ENCODE measurements around the gene DSC2. TPM values are rescaled to one million over a fixed set of nuclear protein-coding genes. Genes with fewer than 3 reads are reported as not detected.

DSC2 gene
- total and polyA plus RNA-seq, 2 experiments from 2014 or later: not detected

- in situ Hi-C loops (cut with MboI): no loop called here
- Histone ChIP-seq H3K79me2 (ENCODE audit: insufficient read depth) (no peaks in the 10 kb centered on the region), H3K9me3 (ENCODE audit: low read depth) (no peaks in the 10 kb centered on the region), H3K4me3 (no peak overlapping the region), H3K9me2 (ENCODE audit: insufficient read depth) (no peaks in the 10 kb centered on the region), H3K36me3 (ENCODE audit: low read depth) (no peaks in the 10 kb centered on the region), H3K27me3 (replicated peaks; ENCODE audit: insufficient read depth) (no peaks in the 10 kb centered on the region), H3K4me2 (ENCODE audit: unreplicated experiment) (no peak overlapping the region), H3K4me1 (ENCODE audit: insufficient read depth) (no peaks in the 10 kb centered on the region), H3F3A (ENCODE audit: insufficient read depth) (no peaks in the 10 kb centered on the region), H3K9ac (no peak overlapping the region), H4K20me1 (ENCODE audit: insufficient read depth) (no peaks in the 10 kb centered on the region), H3K27ac (no peak overlapping the region), H2AFZ (no peak overlapping the region)
- 43 to 46% methylated on average over 3 of the region's 3 CpGs for WGBS, 2 experiments (ENCODE audit: low coverage in 1 of 2, low lambda C conversion rate in 2 of 2, missing lambda C conversion rate in 2 of 2)
- DNase-seq: no peak
- TF ChIP-seq EZH2 (IDR thresholded peaks at IDR 0.05; ENCODE audit: insufficient read depth, poor library complexity, severe bottlenecking): no peak
- TF ChIP-seq EZH2phosphoT487 (IDR thresholded peaks at IDR 0.05; ENCODE audit: insufficient read depth, low read depth): no peak
These were observed 22.2 kb downstream of the DSC2 start for GRCh38 chr18:31079973-31080372.

GRCh38 chr18:31077878-31078277 lies 24.3 kb downstream of the DSC2 start:
- no peaks in the 10 kb centered on the region for H3K9me2 ChIP-seq (ENCODE audit: insufficient read depth)
- no peaks in the 10 kb centered on the region for H3F3A ChIP-seq (ENCODE audit: insufficient read depth)
- TF ChIP-seq EZH2phosphoT487 (IDR thresholded peaks at IDR 0.05; ENCODE audit: insufficient read depth, low read depth) (no peak), EZH2 (IDR thresholded peaks at IDR 0.05; ENCODE audit: insufficient read depth, poor library complexity, severe bottlenecking) (no peak)
- no peak overlapping the region for H3K9ac ChIP-seq
- H3K9me3 ChIP-seq (ENCODE audit: low read depth): no peaks in the 10 kb centered on the region
- DNase-seq: no peak
- WGBS, 2 experiments (ENCODE audit: low coverage in 1 of 2, low lambda C conversion rate in 2 of 2, missing lambda C conversion rate in 2 of 2): 11 to 30% methylated on average over 1 of the region's 1 CpG
- no peaks in the 10 kb centered on the region for H3K4me1 ChIP-seq (ENCODE audit: insufficient read depth)
- H3K27me3 ChIP-seq (replicated peaks; ENCODE audit: insufficient read depth): no peaks in the 10 kb centered on the region
- no peaks in the 10 kb centered on the region for H3K79me2 ChIP-seq (ENCODE audit: insufficient read depth)
- H2AFZ ChIP-seq: no peak overlapping the region
- no peak overlapping the region for H3K4me3 ChIP-seq
- H3K27ac ChIP-seq: no peak overlapping the region
- in situ Hi-C loops (cut with MboI): no loop called here
- H3K36me3 ChIP-seq (ENCODE audit: low read depth): no peaks in the 10 kb centered on the region
- no peaks in the 10 kb centered on the region for H4K20me1 ChIP-seq (ENCODE audit: insufficient read depth)
- no peak overlapping the region for H3K4me2 ChIP-seq (ENCODE audit: unreplicated experiment)

DNA sequence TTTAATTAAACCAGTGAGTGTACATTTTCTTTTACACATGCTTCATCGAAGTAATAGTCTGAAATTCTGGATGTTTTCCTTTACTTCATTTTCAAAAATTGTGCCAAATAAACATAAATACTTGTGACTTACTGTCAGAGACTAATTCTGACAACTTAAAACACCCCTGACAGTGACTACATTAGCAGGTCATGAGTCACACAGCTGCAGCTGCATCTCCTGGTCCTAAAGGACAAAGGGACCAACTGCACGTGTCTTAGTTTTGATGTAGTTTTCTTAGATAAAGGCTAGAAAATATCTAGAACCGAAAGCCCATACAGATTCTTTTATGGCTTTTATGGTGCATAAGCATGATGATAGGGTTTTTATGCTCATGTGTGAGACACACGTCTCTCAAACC lies 30.0 kb downstream of the DSC2 start:
- no peak overlapping the region for H3K4me2 ChIP-seq (ENCODE audit: unreplicated experiment)
- H2AFZ ChIP-seq: no peak overlapping the region
- 20 to 24% methylated on average over 4 of the region's 4 CpGs for WGBS, 2 experiments (ENCODE audit: low coverage in 1 of 2, low lambda C conversion rate in 2 of 2, missing lambda C conversion rate in 2 of 2)
- H4K20me1 ChIP-seq (ENCODE audit: insufficient read depth): no peaks in the 10 kb centered on the region
- H3K4me1 ChIP-seq (ENCODE audit: insufficient read depth): no peaks in the 10 kb centered on the region
- H3K9me2 ChIP-seq (ENCODE audit: insufficient read depth): no peaks in the 10 kb centered on the region
- no peak for TF ChIP-seq EZH2phosphoT487 (IDR thresholded peaks at IDR 0.05; ENCODE audit: insufficient read depth, low read depth)
- no peak for TF ChIP-seq EZH2 (IDR thresholded peaks at IDR 0.05; ENCODE audit: insufficient read depth, poor library complexity, severe bottlenecking)
- H3K4me3 ChIP-seq: no peak overlapping the region
- no peaks in the 10 kb centered on the region for H3F3A ChIP-seq (ENCODE audit: insufficient read depth)
- in situ Hi-C loops (cut with MboI): no loop called here
- no peaks in the 10 kb centered on the region for H3K36me3 ChIP-seq (ENCODE audit: low read depth)
- H3K9ac ChIP-seq: no peak overlapping the region
- H3K79me2 ChIP-seq (ENCODE audit: insufficient read depth): no peaks in the 10 kb centered on the region
- no peaks in the 10 kb centered on the region for H3K27me3 ChIP-seq (replicated peaks; ENCODE audit: insufficient read depth)
- DNase-seq: no peak
- no peak overlapping the region for H3K27ac ChIP-seq
- H3K9me3 ChIP-seq (ENCODE audit: low read depth): no peaks in the 10 kb centered on the region

DNA sequence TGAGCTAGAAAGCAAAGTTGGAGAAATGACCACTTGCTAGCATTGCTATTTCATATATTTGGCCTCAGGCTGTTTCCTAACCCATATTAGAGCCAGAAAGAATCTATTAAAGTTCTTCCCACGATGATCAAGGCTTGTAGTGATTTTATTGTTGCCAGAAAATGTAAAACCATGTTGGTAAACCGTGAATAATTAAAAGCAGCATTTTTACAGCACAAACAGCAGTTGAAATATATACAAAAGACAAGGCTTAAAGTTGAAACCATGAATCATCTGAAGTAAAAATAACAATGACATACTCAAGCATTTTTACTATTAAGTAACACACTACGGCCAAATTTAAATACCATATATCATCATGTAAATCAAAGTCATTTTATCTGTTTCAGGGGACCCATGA lies 32.0 kb downstream of the DSC2 start:
- no peaks in the 10 kb centered on the region for H3K27me3 ChIP-seq (replicated peaks; ENCODE audit: insufficient read depth)
- H3K79me2 ChIP-seq (ENCODE audit: insufficient read depth): no peaks in the 10 kb centered on the region
- H3K9me3 ChIP-seq (ENCODE audit: low read depth): no peaks in the 10 kb centered on the region
- no peaks in the 10 kb centered on the region for H3K36me3 ChIP-seq (ENCODE audit: low read depth)
- no peaks in the 10 kb centered on the region for H3K9me2 ChIP-seq (ENCODE audit: insufficient read depth)
- no peak overlapping the region for H3K27ac ChIP-seq
- H3K9ac ChIP-seq: no peak overlapping the region
- 0 to 1% methylated on average over 3 of the region's 3 CpGs for WGBS, 2 experiments (ENCODE audit: low coverage in 1 of 2, low lambda C conversion rate in 2 of 2, missing lambda C conversion rate in 2 of 2)
- H3K4me3 ChIP-seq: no peak overlapping the region
- H3K4me2 ChIP-seq (ENCODE audit: unreplicated experiment): no peak overlapping the region
- TF ChIP-seq EZH2phosphoT487 (IDR thresholded peaks at IDR 0.05; ENCODE audit: insufficient read depth, low read depth) (no peak), EZH2 (IDR thresholded peaks at IDR 0.05; ENCODE audit: insufficient read depth, poor library complexity, severe bottlenecking) (no peak)
- no peak overlapping the region for H2AFZ ChIP-seq
- H4K20me1 ChIP-seq (ENCODE audit: insufficient read depth): no peaks in the 10 kb centered on the region
- no peaks in the 10 kb centered on the region for H3K4me1 ChIP-seq (ENCODE audit: insufficient read depth)
- DNase-seq: no peak
- in situ Hi-C loops (cut with MboI): no loop called here
- H3F3A ChIP-seq (ENCODE audit: insufficient read depth): no peaks in the 10 kb centered on the region

DNA sequence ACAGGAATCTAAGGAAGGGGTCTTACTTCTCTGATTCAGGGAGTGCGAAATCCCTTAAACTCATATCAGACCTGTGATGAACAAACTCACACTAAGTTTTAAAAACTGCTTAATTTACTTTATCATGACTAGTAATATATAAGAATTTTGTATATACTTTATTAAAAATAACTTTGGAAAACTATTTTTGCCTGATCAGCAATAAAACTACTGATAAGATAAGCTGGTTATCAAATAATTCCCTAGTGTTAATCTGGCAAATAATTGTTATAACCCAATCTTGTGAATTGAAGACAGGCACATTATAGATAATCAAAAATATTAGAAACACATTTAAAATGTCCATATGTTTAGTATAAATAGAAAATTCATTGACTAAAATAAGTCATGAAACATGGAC lies 36.0 kb downstream of the DSC2 start:
- H3K9ac ChIP-seq: no peak overlapping the region
- in situ Hi-C loops (cut with MboI): no loop called here
- WGBS, 2 experiments (ENCODE audit: low coverage in 1 of 2, low lambda C conversion rate in 2 of 2, missing lambda C conversion rate in 2 of 2): 38 to 56% methylated on average over 1 of the region's 1 CpG

More for the DNA sequence above, 36.0 kb downstream of the DSC2 start:
- Histone ChIP-seq H3K79me2 (ENCODE audit: insufficient read depth) (no peaks in the 10 kb centered on the region), H3F3A (ENCODE audit: insufficient read depth) (no peaks in the 10 kb centered on the region), H3K9me3 (ENCODE audit: low read depth) (no peaks in the 10 kb centered on the region), H3K9me2 (ENCODE audit: insufficient read depth) (no peaks in the 10 kb centered on the region), H3K27me3 (replicated peaks; ENCODE audit: insufficient read depth) (no peaks in the 10 kb centered on the region), H3K4me3 (no peak overlapping the region), H3K4me1 (ENCODE audit: insufficient read depth) (no peaks in the 10 kb centered on the region), H3K27ac (no peak overlapping the region), H4K20me1 (ENCODE audit: insufficient read depth) (no peaks in the 10 kb centered on the region), H3K36me3 (ENCODE audit: low read depth) (no peaks in the 10 kb centered on the region), H3K4me2 (ENCODE audit: unreplicated experiment) (no peak overlapping the region), H2AFZ (no peak overlapping the region)
- no peak for DNase-seq
- no peak for TF ChIP-seq EZH2 (IDR thresholded peaks at IDR 0.05; ENCODE audit: insufficient read depth, poor library complexity, severe bottlenecking)

Data from GM23248 (cell line).